ENCODE measurements around the gene TBX6.
A peak's percentile ranks its signal among the peaks of the same experiment; 100 is the strongest.
"Not testable (repeated sequence)": the region's sequence is repeated elsewhere in the genome, so short reads cannot be mapped to it uniquely, and the experiment has no call there.

Gene TBX6

GRCh38 chr16:30131869-30132475 is 40.2 kb upstream of the TBX6 start:
- in situ Hi-C loops (cut with MboI; ENCODE audit: low sequenced_read_pairs, unreplicated experiment): no loop called here

GRCh38 chr16:30127993-30128392 is 36.3 kb upstream of the TBX6 start:
- in situ Hi-C loops (cut with MboI; ENCODE audit: low sequenced_read_pairs, unreplicated experiment): no loop called here
- no peak for TF ChIP-seq CTCF (IDR thresholded peaks at IDR 0.05; ENCODE audit: borderline replicate concordance, control extremely low read depth, extremely low read depth, insufficient read depth, missing control alignments)
- no peak for DNase-seq (ENCODE audit: low spot score)

More at GRCh38 chr16:30131869-30132475, 40.2 kb upstream of the TBX6 start:
- no peak for DNase-seq (ENCODE audit: low spot score)
- TF ChIP-seq CTCF (IDR thresholded peaks at IDR 0.05; ENCODE audit: borderline replicate concordance, control extremely low read depth, extremely low read depth, insufficient read depth, missing control alignments): no peak

- in situ Hi-C loops (cut with MboI; ENCODE audit: low sequenced_read_pairs, unreplicated experiment); DNase-seq (ENCODE audit: low spot score): not testable (repeated sequence)
Measured at GRCh38 chr16:30125690-30126089, 34.0 kb upstream of the TBX6 start.

GRCh38 chr16:30124985-30125379 is 33.3 kb upstream of the TBX6 start:
- no peak for DNase-seq (ENCODE audit: low spot score)
- TF ChIP-seq CTCF (IDR thresholded peaks at IDR 0.05; ENCODE audit: borderline replicate concordance, control extremely low read depth, extremely low read depth, insufficient read depth, missing control alignments): no peak
- in situ Hi-C loops (cut with MboI; ENCODE audit: low sequenced_read_pairs, unreplicated experiment): loop anchor here (25.0 kb wide), 2 partner anchors 287 to 487 kb away; partner anchors contain the start of genes ZNF689 and ZNF771

- in situ Hi-C loops (cut with MboI; ENCODE audit: low sequenced_read_pairs, unreplicated experiment): loop anchor here (25.0 kb wide), 2 partner anchors 290 to 490 kb away; partner anchors contain the start of genes ZNF689 and ZNF771
- DNase-seq (ENCODE audit: low spot score): peak; percentile 55
- TF ChIP-seq CTCF (IDR thresholded peaks at IDR 0.05; ENCODE audit: borderline replicate concordance, control extremely low read depth, extremely low read depth, insufficient read depth, missing control alignments): no peak
Measured at GRCh38 chr16:30122604-30123160, 31.0 kb upstream of the TBX6 start.

- no peak for DNase-seq (ENCODE audit: low spot score)
- no peak for TF ChIP-seq CTCF (IDR thresholded peaks at IDR 0.05; ENCODE audit: borderline replicate concordance, control extremely low read depth, extremely low read depth, insufficient read depth, missing control alignments)
- in situ Hi-C loops (cut with MboI; ENCODE audit: low sequenced_read_pairs, unreplicated experiment): loop anchor here (25.0 kb wide), 2 partner anchors 290 to 490 kb away; partner anchors contain the start of genes ZNF689 and ZNF771
Measured at GRCh38 chr16:30121741-30122571, 30.2 kb upstream of the TBX6 start.
